ENCODE results near the gene C1RL.

- TF ChIP-seq CTCF (IDR thresholded peaks at IDR 0.05), result no peak
- no peak for TF ChIP-seq POLR2A (IDR thresholded peaks at IDR 0.05)
- TF ChIP-seq POLR2AphosphoS5 (IDR thresholded peaks at IDR 0.05), result no peak
Measured at GRCh38 chr12:7091171-7091570, 17.8 kb downstream of the C1RL start.

All from suprapubic skin (tissue), 4 donors.